Gastroesophageal sphincter (tissue), 4 donors: ENCODE data around the gene NAPB. TPM values are rescaled to one million over a fixed set of nuclear protein-coding genes. Genes with fewer than 3 reads are reported as not detected.

Source experiments
- ATAC-seq: fragments of 150-250 bp; one replicate; pipeline ENCODE4 v1.9.1; 2016; ENCODE audit warnings: mild to moderate bottlenecking, moderate library complexity
- H3K27ac ChIP-seq, 4 donors: fragments of 200-600 bp; sonication (generic) in 3 of 4; 1 replicate in 3 of 4; 2 replicates in 1 of 4; pipeline ENCODE4 v1.5.1; 2016 to 2019
- H3K27me3 ChIP-seq: fragments of 200-600 bp; sonication (generic); one replicate; pipeline ENCODE4 v1.5.1; 2019
- H3K36me3 ChIP-seq, 2 donors: fragments of 200-600 bp; sonication (generic); one replicate each; pipeline ENCODE4 v1.5.1; 2019; ENCODE audit warnings: control low read depth in 1 of 2
- H3K4me1 ChIP-seq, 3 donors: fragments of 200-600 bp; sonication (generic); 1 replicate in 2 of 3; 2 replicates in 1 of 3; pipeline ENCODE4 v1.5.1; 2016 to 2019; ENCODE audit warnings: control low read depth in 2 of 3
- H3K4me3 ChIP-seq, 2 donors: fragments of 200-600 bp; sonication (generic); one replicate each; pipeline ENCODE4 v1.5.1; 2019; ENCODE audit warnings: mild to moderate bottlenecking in 1 of 2, moderate library complexity in 1 of 2
- H3K9me3 ChIP-seq, 3 donors: fragments of 200-600 bp; sonication (generic); one replicate each; pipeline ENCODE4 v1.5.1; 2017 to 2019; ENCODE audit warnings: control low read depth in 2 of 3
- EP300 ChIP-seq: sonication (generic); formaldehyde crosslinking; IDR thresholded peaks from one replicate; pipeline ENCODE4 v1.6.1; 2017; ENCODE audit warnings: antibody characterized with exemption, mild to moderate bottlenecking
- POLR2A ChIP-seq, 2 donors: fragments of 450-650 bp; IDR thresholded peaks; one replicate each; pipeline ENCODE4 v1.6.1; 2017; ENCODE audit warnings: antibody characterized with exemption in 2 of 2, mild to moderate bottlenecking in 2 of 2, moderate library complexity in 1 of 2
- POLR2AphosphoS5 ChIP-seq: sonication (generic); formaldehyde crosslinking; IDR thresholded peaks from one replicate; pipeline ENCODE4 v1.6.1; 2017; ENCODE audit warnings: antibody characterized with exemption
- WGBS, 2 donors: methylation state at CpG; one replicate each; pipeline ENCODE4 v1.1.5; 2018; ENCODE audit warnings: low coverage in 1 of 2; 5-methylcytosine and 5-hydroxymethylcytosine counted together
- total RNA-seq, 4 donors: library from RNA; depleted of rRNA; stranded (reverse); fragments of >200 nt; gene quantifications; one replicate each; pipeline ENCODE4 v1.1.0, GENCODE V29; 2016
- TF ChIP-seq, protein P1 (sequence below), 4 experiments: fragments of 200-600 bp in 2 of 4; fragments of 450-650 bp in 2 of 4; sonication (generic) in 1 of 4; IDR thresholded peaks; one replicate each; pipeline ENCODE4 v1.5.1; 2017 to 2019; ENCODE audit warnings: antibody characterized with exemption in 4 of 4, mild to moderate bottlenecking in 2 of 4, moderate library complexity in 2 of 4

The NAPB gene
- total RNA-seq, 4 donors from 2014 or later = 14.0 to 20.1 (median 18.1) TPM

GRCh38 chr20:23456409-23456808 is 35.1 kb upstream of the NAPB start:
- no peak overlapping the region for H3K4me3 ChIP-seq
- no peaks in the 10 kb centered on the region for H3K36me3 ChIP-seq
- H3K9me3 ChIP-seq = peaks cover 0 to 6% (median 0%) of the 10 kb centered on the region in 3 donors
- TF ChIP-seq, protein P1, sequence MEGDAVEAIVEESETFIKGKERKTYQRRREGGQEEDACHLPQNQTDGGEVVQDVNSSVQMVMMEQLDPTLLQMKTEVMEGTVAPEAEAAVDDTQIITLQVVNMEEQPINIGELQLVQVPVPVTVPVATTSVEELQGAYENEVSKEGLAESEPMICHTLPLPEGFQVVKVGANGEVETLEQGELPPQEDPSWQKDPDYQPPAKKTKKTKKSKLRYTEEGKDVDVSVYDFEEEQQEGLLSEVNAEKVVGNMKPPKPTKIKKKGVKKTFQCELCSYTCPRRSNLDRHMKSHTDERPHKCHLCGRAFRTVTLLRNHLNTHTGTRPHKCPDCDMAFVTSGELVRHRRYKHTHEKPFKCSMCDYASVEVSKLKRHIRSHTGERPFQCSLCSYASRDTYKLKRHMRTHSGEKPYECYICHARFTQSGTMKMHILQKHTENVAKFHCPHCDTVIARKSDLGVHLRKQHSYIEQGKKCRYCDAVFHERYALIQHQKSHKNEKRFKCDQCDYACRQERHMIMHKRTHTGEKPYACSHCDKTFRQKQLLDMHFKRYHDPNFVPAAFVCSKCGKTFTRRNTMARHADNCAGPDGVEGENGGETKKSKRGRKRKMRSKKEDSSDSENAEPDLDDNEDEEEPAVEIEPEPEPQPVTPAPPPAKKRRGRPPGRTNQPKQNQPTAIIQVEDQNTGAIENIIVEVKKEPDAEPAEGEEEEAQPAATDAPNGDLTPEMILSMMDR (IDR thresholded peaks at IDR 0.05) = no peak
- TF ChIP-seq POLR2AphosphoS5 (no peak), EP300 (no peak), POLR2A (IDR thresholded peaks at IDR 0.05) (no peak)
- peaks cover 20% of the 10 kb centered on the region for H3K27me3 ChIP-seq
- 5 to 50% methylated on average over 2 of the region's 3 CpGs for WGBS, 2 donors
- ATAC-seq = no peak
- H3K4me1 ChIP-seq = no peaks in the 10 kb centered on the region
- no peak overlapping the region for H3K27ac ChIP-seq

DNA sequence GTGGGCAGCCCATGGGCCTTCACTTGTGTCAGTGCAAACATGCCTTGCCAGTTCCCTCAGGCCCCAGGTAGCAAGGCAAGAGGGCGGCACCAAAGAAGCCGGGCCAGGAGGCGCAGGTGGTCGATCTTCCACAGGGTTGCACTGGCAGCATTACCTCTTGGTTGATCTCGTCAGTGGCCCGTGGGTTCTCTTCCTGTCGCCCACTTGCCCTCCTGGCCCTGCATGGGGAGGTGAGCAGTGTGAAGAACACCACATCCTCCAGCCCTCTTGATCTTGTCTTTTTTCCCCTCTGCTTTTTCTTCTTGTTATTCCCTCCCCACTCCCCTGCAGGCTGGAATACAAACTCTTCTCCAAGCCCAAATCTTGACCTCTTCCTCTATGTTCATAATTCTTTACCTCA is 34.4 kb upstream of the NAPB start:
- Histone ChIP-seq H3K4me1 (no peaks in the 10 kb centered on the region), H3K4me3 (no peak overlapping the region), H3K9me3 (peaks cover 0 to 6% (median 0%) of the 10 kb centered on the region in 3 donors), H3K27me3 (peaks cover 20% of the 10 kb centered on the region), H3K27ac (no peak overlapping the region), H3K36me3 (no peaks in the 10 kb centered on the region)
- no peak for ATAC-seq
- no peak for TF ChIP-seq POLR2A (IDR thresholded peaks at IDR 0.05)
- TF ChIP-seq, protein P1 (IDR thresholded peaks at IDR 0.05) = no peak
- no peak for TF ChIP-seq EP300
- TF ChIP-seq POLR2AphosphoS5 = no peak
- 75 to 100% methylated on average over 1 to 2 of the region's 7 CpGs for WGBS, 2 donors

DNA sequence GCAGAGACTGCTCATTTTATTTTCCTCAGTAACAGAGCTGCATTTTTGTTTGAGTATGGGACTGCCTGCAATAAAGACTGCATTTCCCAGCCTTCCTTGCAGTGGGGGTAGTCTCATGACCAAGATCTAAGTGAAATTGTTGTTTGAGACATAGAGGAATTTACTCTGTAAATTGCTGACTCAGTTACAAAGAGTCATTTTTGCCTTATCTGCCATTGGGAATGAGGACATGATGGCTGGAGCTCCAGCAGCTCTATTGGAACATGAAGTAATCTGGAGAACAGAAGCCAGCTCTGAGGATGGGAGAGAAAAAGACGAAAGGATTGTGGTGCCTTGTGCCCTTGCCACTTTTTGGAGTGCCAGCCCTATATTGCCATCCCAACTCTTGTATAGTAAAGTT is 33.5 kb upstream of the NAPB start:
- Histone ChIP-seq H3K36me3 (no peaks in the 10 kb centered on the region), H3K9me3 (peaks cover 0 to 6% (median 0%) of the 10 kb centered on the region in 3 donors), H3K27ac (no peak overlapping the region), H3K4me3 (no peak overlapping the region), H3K4me1 (no peaks in the 10 kb centered on the region), H3K27me3 (peaks cover 20% of the 10 kb centered on the region)
- ATAC-seq = no peak
- WGBS, 2 donors = 93 to 100% methylated on average over 1 of the region's 1 CpG
- TF ChIP-seq POLR2AphosphoS5 (no peak), POLR2A (IDR thresholded peaks at IDR 0.05) (no peak)
- TF ChIP-seq, protein P1 (IDR thresholded peaks at IDR 0.05) = no peak

DNA sequence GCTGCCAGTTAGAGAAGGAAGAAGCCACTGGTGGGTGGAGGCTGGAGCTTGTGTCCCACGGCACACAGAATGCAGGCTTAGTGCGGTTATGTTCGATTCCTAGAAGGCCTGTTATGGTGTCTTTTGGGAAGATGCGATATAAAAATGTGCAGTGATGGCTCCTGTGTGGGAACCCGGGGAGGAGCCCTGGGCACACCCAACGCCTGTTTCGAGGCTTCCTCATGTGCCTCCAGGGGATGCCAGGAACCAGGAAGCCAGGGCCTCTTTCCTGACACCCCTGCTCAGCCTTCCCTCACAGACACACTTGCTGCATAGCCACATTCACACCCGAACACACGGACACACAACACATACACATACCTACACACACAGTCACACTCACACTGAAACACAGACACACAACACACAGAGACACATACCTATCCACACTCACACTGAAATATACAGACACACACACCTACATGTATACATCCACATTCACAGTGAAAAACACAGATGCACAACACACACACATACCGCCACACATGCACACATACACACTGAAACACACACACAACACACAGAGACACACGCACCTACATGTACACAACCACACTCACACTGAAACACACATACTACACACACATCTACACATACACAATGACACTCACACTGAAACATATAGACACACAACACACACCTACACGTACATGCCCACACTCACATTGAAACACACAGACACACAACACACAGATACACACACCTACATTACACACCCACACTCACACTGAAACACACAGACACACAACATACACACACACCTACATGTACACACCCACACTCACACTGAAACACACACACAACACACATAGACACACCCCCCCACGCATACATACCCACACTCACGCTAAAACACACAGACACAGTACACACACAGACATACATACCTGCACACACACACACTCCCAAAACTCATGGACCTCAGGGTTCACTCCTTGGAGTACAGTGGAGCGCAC is 32.6 kb upstream of the NAPB start:
- no peak for TF ChIP-seq POLR2A (IDR thresholded peaks at IDR 0.05)
- no peak for TF ChIP-seq POLR2AphosphoS5
- TF ChIP-seq, protein P1 (IDR thresholded peaks at IDR 0.05) = no peak
- no peak for ATAC-seq
- Histone ChIP-seq H3K36me3 (no peaks in the 10 kb centered on the region), H3K27ac (no peak overlapping the region), H3K4me3 (no peak overlapping the region), H3K9me3 (peaks cover 0 to 6% (median 0%) of the 10 kb centered on the region in 3 donors), H3K4me1 (no peaks in the 10 kb centered on the region), H3K27me3 (peaks cover 20% of the 10 kb centered on the region)
- 87 to 97% methylated on average over 3 to 9 of the region's 15 CpGs for WGBS, 2 donors

DNA sequence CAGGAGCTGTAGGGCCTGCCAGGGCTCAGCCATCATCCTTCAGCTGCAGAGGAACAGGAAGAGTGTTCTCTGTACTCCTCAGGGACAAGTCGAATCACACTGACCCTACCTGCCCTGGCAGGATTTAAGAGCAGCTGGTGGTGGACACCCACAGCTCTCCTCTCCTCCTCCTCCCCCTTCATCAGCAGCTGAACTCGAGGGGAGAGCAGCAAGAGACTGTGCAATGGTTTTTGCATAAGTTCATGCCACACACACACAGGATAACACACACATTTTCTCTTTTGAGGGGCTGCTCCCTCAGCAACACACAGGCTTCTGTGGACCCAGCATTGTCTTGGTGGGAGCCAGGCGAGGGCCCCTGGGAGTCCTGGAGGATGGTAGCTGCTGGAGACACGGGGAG is 31.5 kb upstream of the NAPB start, which contains the start of gene CST11:
Gene CST11 (minus strand): TSS at position 101 of the 400 bp plus-strand sequence. CDS start 65 bp downstream, at position 36.
- no peak for ATAC-seq
- no peak within 1 kb of the TSS for H3K27ac ChIP-seq
- WGBS, 2 donors = no CpG with 5 or more reads among the region's 4 CpGs

More for the DNA sequence above, 31.5 kb upstream of the NAPB start, which contains the start of gene CST11:
- Histone ChIP-seq H3K9me3 (peaks cover 0 to 6% (median 0%) of the 10 kb centered on the region in 3 donors), H3K4me1 (no peaks in the 10 kb centered on the region), H3K4me3 (no peak within 1 kb of the TSS), H3K27me3 (peaks cover 20% of the 10 kb centered on the region), H3K36me3 (no peaks in the 10 kb centered on the region)
- TF ChIP-seq, protein P1 (IDR thresholded peaks at IDR 0.05) = no peak
- TF ChIP-seq EP300 = no peak
- no peak for TF ChIP-seq POLR2AphosphoS5
- no peak for TF ChIP-seq POLR2A (IDR thresholded peaks at IDR 0.05)
